Panc1 (cell line): Measurements from ENCODE around the gene RABGAP1L.

Experiments
- POLR2AphosphoS5 ChIP-seq: IDR thresholded peaks from 2 replicates; pipeline ENCODE4 v1.6.1; 2012; ENCODE audit warnings: mild to moderate bottlenecking, low read depth, low read length, moderate library complexity
- TF ChIP-seq, protein P1 (sequence below): fragments of 450-650 bp; IDR thresholded peaks from 2 replicates; pipeline ENCODE4 v1.5.1; 2017; ENCODE audit warnings: mild to moderate bottlenecking

DNA sequence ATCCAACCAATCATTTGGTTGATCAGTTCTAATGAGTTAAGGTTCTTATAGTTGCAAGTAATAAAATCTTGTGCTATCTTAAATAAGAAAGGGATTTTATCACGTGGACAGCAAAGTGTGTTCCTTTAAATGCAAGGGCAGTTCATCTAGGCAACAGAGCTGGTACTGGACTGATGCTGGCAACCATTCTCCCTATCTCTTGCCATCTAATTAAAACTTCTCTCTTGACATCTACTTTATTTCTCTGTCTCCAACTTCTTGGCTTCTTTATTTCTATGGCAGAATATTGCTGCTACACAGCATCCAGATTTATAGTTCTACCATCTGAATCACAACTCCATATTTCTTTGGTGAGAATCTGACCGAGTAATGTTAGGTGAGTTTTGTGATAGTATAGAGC, 725.2 kb downstream of the RABGAP1L start:
- TF ChIP-seq, protein P1, sequence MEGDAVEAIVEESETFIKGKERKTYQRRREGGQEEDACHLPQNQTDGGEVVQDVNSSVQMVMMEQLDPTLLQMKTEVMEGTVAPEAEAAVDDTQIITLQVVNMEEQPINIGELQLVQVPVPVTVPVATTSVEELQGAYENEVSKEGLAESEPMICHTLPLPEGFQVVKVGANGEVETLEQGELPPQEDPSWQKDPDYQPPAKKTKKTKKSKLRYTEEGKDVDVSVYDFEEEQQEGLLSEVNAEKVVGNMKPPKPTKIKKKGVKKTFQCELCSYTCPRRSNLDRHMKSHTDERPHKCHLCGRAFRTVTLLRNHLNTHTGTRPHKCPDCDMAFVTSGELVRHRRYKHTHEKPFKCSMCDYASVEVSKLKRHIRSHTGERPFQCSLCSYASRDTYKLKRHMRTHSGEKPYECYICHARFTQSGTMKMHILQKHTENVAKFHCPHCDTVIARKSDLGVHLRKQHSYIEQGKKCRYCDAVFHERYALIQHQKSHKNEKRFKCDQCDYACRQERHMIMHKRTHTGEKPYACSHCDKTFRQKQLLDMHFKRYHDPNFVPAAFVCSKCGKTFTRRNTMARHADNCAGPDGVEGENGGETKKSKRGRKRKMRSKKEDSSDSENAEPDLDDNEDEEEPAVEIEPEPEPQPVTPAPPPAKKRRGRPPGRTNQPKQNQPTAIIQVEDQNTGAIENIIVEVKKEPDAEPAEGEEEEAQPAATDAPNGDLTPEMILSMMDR, result no peak
- no peak for TF ChIP-seq POLR2AphosphoS5
